ENCODE data around the gene NFYC. TPM values are rescaled to one million over a fixed set of nuclear protein-coding genes. Genes with fewer than 3 reads are reported as not detected.

Gene NFYC
- total RNA-seq, 1 donor from 2014 or later, result 67.2 TPM

DNA sequence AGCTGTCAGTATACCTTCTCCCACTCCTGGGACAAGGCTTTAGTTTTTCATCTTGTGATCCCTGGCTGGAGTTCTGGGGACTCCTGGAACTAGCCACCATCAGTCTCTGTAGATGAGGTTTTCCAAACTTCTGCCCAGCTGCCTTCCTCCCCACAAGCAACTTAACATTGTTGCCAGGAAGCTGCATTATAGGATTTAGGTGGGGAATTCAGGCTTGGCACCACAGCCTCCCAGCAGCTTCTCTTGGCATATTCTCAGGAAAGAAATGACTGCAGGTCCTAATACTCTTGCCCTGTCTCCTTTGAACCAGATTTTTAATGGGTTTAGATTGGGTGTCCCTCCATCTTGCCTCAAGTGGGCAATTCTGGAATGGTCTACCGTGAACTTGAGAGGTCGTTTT is 73.5 kb downstream of the NFYC start:
- peaks cover 15% of the 10 kb centered on the region for H3K36me3 Mint-ChIP-seq (ENCODE audit: low read depth)
- DNase-seq (ENCODE audit: low read depth, low spot score), result no peak
- H3K4me1 Mint-ChIP-seq, result peaks cover 8% of the 10 kb centered on the region
- H3K9me3 Mint-ChIP-seq, result no peaks in the 10 kb centered on the region
- TF ChIP-seq, protein P1, sequence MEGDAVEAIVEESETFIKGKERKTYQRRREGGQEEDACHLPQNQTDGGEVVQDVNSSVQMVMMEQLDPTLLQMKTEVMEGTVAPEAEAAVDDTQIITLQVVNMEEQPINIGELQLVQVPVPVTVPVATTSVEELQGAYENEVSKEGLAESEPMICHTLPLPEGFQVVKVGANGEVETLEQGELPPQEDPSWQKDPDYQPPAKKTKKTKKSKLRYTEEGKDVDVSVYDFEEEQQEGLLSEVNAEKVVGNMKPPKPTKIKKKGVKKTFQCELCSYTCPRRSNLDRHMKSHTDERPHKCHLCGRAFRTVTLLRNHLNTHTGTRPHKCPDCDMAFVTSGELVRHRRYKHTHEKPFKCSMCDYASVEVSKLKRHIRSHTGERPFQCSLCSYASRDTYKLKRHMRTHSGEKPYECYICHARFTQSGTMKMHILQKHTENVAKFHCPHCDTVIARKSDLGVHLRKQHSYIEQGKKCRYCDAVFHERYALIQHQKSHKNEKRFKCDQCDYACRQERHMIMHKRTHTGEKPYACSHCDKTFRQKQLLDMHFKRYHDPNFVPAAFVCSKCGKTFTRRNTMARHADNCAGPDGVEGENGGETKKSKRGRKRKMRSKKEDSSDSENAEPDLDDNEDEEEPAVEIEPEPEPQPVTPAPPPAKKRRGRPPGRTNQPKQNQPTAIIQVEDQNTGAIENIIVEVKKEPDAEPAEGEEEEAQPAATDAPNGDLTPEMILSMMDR (conservative IDR thresholded peaks at IDR 0.05), result no peak
- no peak overlapping the region for H3K4me3 Mint-ChIP-seq
- no peaks in the 10 kb centered on the region for H3K27me3 Mint-ChIP-seq (ENCODE audit: low read depth)
- no peak overlapping the region for H3K27ac Mint-ChIP-seq (ENCODE audit: unreplicated experiment)

DNA sequence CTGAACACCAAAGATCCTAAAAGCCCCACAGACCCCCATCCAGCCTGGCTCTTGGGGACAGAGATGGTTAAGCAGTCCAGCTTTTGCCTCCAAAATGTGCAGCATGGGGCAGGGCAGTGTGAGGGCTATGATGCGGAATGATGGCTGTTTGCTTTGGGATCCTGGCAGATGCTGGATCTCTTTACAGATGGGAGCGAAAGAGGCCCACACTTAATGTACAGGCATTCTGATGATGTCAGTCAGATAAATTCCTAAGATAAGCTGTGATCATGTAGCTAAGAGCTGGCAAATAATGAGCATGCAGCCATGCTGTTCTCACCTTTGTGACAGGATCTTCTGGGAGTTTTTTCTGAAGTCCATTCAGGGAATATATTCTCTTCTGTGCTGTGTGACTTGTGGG is 74.5 kb downstream of the NFYC start:
- Mint-ChIP-seq H3K9me3 (no peaks in the 10 kb centered on the region), H3K4me3 (no peak overlapping the region), H3K27ac (ENCODE audit: unreplicated experiment) (no peak overlapping the region), H3K27me3 (ENCODE audit: low read depth) (no peaks in the 10 kb centered on the region), H3K4me1 (peaks cover 8% of the 10 kb centered on the region), H3K36me3 (ENCODE audit: low read depth) (peaks cover 15% of the 10 kb centered on the region)
- DNase-seq (ENCODE audit: low read depth, low spot score), result no peak
- TF ChIP-seq, protein P1 (conservative IDR thresholded peaks at IDR 0.05), result no peak

DNA sequence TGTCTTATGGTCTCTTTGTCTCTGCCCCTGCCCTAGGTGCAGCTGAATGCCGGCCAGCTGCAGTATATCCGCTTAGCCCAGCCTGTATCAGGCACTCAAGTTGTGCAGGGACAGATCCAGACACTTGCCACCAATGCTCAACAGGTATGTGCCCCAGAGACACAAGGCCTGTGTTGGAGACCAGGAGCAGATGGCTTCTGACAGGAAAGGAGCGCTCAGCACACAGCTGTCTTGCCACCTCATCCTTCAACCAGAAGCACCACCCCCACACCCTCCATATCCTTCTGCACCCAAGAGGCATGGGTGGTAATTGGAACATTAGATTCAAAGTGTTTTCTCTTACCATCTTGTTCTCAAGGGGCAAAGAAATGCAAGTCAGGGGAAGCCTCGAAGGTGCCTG is 75.1 kb downstream of the NFYC start:
- no peak overlapping the region for H3K4me3 Mint-ChIP-seq
- H3K9me3 Mint-ChIP-seq, result no peaks in the 10 kb centered on the region
- DNase-seq (ENCODE audit: low read depth, low spot score), result no peak
- H3K27ac Mint-ChIP-seq (ENCODE audit: unreplicated experiment), result no peak overlapping the region
- peaks cover 17% of the 10 kb centered on the region for H3K36me3 Mint-ChIP-seq (ENCODE audit: low read depth)
- TF ChIP-seq, protein P1 (conservative IDR thresholded peaks at IDR 0.05), result no peak
- no peaks in the 10 kb centered on the region for H3K27me3 Mint-ChIP-seq (ENCODE audit: low read depth)
- peaks cover 8% of the 10 kb centered on the region for H3K4me1 Mint-ChIP-seq

DNA sequence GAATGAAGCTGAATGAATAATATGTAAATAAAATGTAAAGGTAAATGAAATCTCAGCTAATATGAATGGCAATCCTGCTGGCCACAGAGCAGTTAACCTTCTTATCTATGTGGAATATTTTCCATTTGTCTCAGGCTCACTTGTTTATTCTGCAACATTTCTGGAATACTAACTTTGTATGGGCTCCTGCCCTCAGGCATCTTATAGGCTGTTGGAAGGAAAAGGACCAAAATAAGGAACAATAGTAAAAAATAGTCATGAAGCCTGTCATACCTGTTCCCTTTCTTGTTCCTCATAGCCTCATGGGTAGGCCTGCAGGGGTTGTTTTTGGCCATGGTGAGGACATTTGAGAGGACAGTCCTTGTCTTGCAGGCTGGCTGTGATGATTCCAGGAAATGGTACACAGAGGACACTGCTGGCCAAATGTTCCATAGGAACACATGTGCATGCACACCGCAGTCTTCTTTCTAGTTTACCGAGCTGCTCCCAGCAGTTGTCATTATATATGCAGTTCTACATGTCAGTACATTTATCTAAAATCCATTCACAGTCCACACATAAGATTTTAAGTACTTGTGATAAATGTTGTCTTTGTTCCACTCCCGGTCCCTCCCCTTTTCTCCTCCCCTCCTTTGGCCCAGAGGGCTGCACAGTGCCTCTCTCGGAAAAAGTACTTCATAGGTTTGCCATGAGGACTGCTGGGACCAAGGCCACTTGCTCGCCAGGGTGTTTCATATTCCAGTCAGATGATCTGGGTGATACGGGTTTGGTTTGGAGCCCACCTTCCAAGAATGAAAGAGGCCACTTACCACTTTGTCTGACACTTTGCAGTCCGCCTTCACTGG is 76.9 kb downstream of the NFYC start:
- H3K36me3 Mint-ChIP-seq (ENCODE audit: low read depth), result peaks cover 17% of the 10 kb centered on the region
- DNase-seq (ENCODE audit: low read depth, low spot score), result no peak
- H3K27ac Mint-ChIP-seq (ENCODE audit: unreplicated experiment), result no peak overlapping the region
- H3K4me1 Mint-ChIP-seq, result peaks cover 8% of the 10 kb centered on the region
- H3K27me3 Mint-ChIP-seq (ENCODE audit: low read depth), result no peaks in the 10 kb centered on the region
- no peak overlapping the region for H3K4me3 Mint-ChIP-seq
- no peaks in the 10 kb centered on the region for H3K9me3 Mint-ChIP-seq
- TF ChIP-seq, protein P1 (conservative IDR thresholded peaks at IDR 0.05), result no peak

DNA sequence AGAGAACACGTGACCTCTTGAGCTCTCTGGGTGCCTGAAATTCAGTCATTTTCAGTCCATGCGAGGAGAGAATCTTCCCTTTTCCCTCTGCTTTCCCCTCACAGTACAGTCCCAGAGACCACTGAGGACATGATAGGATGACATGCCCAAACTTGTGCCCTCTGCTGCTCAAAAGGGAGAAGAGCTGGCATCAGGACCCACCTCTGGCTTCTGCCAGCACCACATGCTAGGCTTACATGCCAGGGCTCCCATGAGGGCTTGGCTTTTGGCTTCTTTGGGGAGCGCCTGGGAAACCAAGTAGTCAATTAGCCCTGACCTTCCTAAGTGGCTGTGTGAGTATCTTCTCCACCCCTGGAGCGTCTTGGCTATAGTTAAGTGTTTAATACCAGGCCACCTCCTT is 78.3 kb downstream of the NFYC start:
- Mint-ChIP-seq H3K4me1 (peaks cover 8% of the 10 kb centered on the region), H3K4me3 (no peak overlapping the region), H3K27ac (ENCODE audit: unreplicated experiment) (no peak overlapping the region), H3K9me3 (no peaks in the 10 kb centered on the region), H3K36me3 (ENCODE audit: low read depth) (peaks cover 23% of the 10 kb centered on the region), H3K27me3 (ENCODE audit: low read depth) (no peaks in the 10 kb centered on the region)
- TF ChIP-seq, protein P1 (conservative IDR thresholded peaks at IDR 0.05), result no peak
- no peak for DNase-seq (ENCODE audit: low read depth, low spot score)

All from neural crest cell (in vitro differentiated cells).